Myocyte (in vitro differentiated cells): ENCODE results near the gene DDX24. TPM values are rescaled to one million over a fixed set of nuclear protein-coding genes. Genes with fewer than 3 reads are reported as not detected.

Experiments
- DNase-seq: peaks from one replicate; pipeline ENCODE4 v3.0.0-alpha.2; 2012; ENCODE audit warnings: low read depth
- polyA plus RNA-seq: library from polyadenylated mRNA; unstranded; fragments of >200 nt; gene quantifications from one replicate; pipeline ENCODE4 v1.2.1, GENCODE V29; 2012; ENCODE audit warnings: missing spikeins
- total RNA-seq: library from RNA; depleted of rRNA; stranded (reverse); fragments of >200 nt; gene quantifications from 2 replicates; pipeline ENCODE4 v1.2.3, GENCODE V29; 2014

Gene DDX24, protein sequence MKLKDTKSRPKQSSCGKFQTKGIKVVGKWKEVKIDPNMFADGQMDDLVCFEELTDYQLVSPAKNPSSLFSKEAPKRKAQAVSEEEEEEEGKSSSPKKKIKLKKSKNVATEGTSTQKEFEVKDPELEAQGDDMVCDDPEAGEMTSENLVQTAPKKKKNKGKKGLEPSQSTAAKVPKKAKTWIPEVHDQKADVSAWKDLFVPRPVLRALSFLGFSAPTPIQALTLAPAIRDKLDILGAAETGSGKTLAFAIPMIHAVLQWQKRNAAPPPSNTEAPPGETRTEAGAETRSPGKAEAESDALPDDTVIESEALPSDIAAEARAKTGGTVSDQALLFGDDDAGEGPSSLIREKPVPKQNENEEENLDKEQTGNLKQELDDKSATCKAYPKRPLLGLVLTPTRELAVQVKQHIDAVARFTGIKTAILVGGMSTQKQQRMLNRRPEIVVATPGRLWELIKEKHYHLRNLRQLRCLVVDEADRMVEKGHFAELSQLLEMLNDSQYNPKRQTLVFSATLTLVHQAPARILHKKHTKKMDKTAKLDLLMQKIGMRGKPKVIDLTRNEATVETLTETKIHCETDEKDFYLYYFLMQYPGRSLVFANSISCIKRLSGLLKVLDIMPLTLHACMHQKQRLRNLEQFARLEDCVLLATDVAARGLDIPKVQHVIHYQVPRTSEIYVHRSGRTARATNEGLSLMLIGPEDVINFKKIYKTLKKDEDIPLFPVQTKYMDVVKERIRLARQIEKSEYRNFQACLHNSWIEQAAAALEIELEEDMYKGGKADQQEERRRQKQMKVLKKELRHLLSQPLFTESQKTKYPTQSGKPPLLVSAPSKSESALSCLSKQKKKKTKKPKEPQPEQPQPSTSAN
- 156 and 161 TPM in 2 replicates for total RNA-seq
- 193 TPM for polyA plus RNA-seq

DNA sequence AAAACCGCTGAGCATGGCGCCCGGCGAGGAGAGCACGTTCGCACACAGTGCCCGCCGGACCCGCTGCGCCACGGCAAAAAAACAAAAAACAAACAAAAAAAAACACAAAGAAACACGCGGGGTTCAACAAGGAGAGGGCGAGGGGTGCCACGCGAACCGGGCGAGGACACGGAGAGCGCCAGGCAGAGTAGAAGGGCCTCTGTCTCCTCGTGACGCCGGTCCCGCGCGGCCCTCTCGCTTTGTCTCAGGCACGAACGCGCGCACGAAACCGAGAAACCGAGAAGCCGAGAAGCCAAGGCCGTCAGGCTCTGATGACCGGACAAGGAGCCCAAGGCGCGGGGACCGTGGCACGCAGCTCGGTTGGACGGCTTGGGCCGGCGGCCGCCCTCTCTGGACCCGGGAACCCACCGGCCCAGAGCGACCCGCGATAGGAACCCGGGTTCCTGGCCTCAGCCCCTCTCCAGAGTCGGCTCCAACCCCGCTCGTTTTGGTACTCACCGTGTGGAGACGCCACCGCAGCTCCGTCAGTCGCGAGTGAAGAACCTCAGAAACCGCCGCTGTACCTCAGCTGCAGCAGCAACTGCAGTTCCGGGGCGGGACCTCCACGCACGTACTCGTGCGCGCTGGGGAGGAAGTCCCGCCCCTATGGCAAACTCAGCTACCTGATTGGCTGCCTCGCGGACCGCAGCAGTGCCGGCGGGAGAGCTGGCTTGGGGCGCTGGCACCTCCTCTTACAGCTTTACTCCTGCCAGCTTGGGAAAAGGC, at the start of gene DDX24, which contains the start of gene IFI27L1:
Gene DDX24 (minus strand): TSS at position 582 of the 765 bp plus-strand sequence. CDS start 1,460 bp downstream, outside the sequence.
Gene IFI27L1 (plus strand): TSS at position 690 of the 765 bp plus-strand sequence. CDS start 15,628 bp downstream, outside the sequence.
- peak; percentile 94 for DNase-seq

DNA sequence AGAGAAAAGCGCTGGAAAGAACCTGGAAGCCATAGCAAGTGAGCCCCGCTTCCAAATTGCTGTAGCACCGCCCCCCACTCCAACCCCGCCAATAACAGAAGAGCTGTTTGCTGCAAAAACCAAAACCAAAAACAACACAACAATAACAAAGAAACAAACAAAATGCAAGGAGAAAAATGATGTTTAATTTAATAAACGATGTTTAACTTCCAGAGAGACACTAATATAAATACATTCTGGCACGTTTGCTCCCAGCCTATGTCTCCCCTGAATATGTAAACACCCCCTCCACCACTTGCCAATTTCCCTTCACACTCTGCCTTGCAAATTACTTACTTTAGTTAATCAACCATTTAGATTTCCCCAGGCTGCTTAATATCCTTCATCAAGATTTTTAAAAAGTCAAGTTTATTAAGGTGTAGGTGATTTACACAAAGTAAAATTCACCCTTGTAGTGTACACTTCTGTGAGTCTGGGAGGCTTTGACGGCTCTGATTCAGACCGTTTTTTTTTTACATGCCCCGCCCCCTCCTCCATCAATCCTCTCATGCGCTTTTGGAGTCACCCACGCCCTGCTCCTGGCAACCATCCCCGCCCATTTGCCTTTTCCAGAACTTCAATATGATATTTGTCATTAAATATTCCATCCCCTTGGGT, 48.9 kb upstream of the DDX24 start:
- DNase-seq, result peak; percentile 70

DNA sequence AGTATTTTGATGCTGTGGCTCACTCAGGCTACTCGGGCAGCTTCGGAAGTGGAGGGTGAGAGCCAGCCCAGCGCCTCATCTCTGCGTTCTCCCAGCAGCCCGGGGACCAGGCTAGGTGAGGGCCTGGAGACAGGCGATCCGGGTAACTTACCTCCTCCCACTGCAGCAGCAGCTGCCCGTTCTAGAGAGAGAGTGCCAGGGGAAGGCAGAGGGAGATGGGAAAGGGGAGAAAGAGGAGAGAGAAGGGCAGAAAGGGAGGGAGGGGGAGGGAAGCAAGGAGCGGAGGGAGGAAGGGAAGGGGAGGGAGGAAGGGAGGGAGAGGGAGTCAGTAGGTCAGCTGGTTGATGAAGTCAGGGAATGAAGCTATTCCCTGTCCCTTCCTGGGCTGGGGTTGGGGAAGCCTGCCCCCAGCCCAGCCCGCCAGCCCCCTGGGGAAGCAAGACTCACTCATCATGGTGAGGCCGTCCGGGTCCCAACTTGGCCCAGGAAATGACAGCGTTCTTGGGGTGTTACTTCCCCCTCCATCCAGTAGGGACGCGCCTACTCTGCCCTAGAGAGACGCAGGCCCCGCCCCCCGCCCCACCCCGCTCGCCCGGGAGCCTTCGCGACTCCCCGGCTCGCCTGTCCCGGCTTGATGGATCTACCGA, 48.2 kb upstream of the DDX24 start, which contains the start of gene IFI27L2:
Gene IFI27L2 (minus strand): TSS at position 494 of the 647 bp plus-strand sequence. CDS start 40 bp downstream, at position 454.
- DNase-seq, result peak; percentile 89

DNA sequence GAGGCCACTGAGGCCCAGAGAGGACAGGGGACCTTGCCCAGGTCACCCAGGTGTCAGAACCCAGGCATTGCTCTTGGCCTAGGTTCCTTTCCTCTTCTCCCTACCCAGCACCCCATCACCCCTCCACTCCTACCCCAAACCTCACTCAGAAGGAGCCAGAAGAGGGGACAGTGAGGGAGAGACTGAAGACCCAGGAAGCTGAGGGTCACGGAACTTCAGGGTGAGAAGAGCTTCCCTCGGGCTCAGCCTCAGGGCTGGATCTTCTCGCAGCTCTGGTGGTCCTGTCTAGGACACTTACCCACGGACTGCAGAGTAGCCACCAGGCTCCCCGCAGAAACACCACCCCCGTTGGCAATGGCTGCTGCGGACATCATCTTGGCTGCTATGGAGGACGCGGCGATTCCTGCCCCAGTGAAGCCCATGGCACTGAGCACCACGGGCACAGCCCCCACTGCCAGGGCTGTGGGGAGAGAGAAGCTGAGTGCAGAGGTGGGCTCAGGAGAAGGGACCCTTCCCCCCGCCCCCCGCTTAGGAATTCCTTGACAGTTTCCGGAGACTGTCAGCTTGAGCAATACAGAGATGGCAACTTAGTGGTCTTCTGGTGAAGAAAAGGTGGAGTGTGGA, 47.3 kb upstream of the DDX24 start:
- no peak for DNase-seq

DNA sequence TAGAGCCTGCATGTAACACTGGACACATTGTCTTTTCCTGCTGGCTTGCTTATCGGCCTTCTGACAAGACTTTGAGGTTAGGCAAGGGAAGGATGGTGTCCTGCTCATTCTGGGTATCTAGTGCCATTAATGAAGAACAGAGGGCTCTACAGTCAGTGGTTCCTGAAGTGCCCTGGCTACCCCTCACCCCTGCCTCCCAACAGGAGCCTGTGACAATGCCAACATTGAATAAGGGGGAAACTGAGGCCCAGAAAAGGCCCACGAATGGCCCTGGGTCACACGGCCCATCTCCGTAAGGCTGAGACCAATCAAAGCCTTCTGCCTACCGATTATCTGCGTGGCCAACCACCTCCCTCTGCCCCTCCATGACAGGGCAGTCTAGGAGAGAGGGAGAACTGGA, 46.3 kb upstream of the DDX24 start:
- DNase-seq, result no peak

DNA sequence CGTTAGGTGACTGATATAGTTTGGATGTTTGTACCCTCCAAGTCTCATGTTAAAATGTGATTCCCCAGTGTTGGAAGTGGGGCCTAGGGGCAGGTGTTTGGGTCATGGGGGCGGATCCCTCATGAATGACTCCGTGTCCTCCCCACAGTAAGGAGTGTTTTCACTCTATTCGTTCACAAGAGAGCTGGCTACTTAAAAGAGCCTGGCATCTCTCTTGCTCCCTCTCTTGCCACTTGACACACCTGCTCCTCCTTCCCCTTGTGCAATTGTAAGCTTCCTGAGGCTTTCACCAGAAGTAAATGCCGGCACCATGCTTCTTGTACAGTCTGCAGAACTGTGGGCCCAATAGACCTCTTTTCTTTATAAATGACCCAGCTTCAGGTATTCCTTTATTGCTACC, 45.8 kb upstream of the DDX24 start:
- no peak for DNase-seq

DNA sequence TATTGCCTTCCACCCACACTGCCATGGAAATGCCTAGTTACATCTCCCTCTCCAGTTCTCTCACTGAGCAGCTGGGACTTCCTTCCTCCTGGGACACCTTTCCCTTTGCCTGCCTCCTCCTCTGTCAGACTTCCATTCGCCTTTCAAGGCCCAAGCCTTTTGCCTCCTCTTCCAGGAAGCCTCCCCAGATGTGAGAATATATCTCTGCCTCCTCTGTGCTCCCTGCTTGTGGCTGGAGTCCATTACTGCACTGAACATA, 45.3 kb upstream of the DDX24 start:
- no peak for DNase-seq

DNA sequence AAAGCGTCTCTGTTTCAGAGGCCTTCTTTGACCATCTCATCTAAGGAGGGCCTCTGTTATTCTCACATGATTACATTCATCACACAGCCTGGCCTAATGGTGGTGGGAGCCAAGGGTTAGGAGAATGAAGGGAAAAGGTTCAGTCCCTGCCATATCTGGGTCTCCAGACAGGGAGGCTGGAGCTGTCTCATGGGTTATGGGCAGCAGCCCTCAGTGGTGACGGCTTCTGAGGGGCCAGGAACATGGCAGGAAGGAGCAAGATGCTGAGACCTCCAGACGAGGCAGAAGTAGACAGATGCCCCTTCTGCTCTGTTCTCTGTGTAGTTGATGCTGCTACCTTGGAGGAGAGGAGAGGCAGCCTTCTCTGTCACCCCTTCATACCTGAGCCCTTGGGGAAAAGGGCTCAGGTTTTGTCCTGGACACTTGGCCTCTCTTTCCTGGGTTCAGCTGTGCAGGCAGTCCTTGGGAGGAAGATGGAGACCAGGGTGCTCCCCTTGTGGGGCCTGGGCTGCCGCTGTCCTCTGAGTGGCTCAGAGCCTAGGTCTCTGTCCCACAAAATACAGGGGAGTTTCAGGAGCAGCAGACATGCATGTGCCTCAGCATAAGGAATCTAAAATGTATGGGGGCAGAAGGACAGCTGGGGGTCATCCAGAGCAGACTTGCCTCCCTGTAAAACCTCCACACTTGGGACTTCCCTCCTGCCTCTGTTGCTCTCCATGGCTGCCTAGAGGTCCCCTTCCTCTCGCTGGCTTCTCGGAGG, 44.8 kb upstream of the DDX24 start:
- no peak for DNase-seq

DNA sequence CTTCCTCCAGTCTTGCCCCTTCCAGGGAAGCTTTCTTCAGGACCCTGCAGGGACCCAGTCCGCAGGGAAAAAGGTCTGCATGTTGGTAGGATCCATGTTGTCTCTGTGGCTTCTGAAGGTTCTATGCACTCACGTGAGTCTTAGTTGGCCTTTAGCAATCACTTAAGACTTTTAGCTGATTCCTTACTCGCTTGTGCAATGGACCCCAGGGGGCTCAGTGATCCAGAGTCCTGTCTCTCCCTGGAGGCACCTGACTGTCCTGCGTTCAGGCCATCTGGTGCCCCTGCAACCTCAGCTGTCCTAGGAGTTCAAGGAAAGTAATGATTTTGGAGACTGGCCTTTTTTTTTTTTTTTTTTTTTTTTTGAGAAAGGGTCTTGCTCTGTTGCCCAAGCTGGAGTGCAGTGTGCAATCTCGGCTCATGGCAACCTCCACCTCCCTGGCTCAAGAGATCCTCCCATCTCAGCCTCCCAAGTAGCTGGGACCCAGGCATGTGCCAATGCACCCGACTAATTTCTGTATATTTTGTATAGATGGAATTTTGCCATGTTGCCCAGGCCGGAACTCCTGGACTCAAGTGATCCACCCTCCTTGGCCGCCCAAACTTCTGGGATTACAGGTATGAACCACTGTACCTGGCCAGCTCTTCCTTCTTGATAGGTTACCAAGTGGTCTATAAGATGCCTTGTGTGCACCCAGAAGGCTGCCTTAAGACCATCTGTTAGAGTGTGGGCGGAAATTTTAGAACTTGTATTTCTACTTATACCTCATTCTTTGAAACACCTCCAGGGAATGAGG, 43.8 kb upstream of the DDX24 start:
- DNase-seq, result no peak

DNA sequence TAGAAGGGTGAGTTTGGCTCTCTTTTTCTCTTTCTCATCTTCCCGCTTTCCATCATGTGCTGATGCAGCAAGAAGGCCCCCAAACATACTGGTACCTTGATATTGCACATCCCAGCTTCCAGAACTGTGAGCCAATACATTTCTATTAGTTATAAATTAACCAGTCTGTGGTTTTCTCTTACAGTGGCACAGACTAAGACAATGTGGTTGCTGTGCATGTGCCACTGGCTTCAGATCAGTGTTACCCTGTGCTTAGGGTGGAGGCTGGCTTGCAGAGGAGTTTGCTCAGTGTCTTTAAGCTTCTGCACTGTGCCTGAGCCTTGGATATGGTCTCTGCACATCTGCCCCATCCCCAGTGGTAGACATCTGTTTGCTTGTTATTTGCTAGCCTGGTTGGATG, 42.9 kb upstream of the DDX24 start:
- DNase-seq, result no peak

DNA sequence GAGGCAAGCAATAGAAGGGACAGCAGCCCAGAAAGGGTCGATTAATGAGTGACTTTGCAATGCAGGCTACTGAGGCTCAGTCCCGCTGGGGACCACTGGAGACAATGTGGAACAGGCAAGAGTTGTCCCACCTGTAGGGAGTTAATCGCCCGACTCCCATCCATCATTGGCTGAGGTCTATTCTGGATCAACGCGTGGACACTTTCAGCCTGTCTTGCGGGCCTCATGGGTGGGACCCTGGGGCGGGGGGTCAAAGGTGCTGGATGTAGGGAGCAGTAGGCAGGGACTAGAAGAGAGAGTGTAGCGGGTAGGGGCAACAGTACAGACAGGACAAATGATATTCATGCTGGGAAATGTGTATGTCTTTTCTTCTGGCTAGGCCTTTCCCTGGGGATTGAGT, 42.3 kb upstream of the DDX24 start:
- DNase-seq, result no peak

DNA sequence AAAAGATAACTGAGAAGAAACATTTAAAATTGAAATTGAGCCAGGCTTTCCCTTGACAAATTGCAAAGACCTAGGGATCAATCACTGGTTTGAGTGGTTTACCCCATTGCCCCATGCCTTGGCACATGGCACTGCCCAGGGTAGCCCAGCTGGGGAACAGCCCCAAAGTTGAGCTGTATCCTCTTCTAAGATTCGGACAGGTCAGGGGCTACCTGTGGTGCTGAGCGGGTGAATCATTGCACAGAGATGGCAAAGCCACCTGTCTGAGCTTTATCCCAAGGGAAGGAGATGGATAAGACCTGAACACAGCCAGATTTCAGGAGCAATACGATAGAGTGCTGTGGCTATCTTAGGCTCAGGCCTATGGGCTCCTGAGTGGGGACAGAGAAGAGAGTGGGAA, 41.4 kb upstream of the DDX24 start:
- no peak for DNase-seq

DNA sequence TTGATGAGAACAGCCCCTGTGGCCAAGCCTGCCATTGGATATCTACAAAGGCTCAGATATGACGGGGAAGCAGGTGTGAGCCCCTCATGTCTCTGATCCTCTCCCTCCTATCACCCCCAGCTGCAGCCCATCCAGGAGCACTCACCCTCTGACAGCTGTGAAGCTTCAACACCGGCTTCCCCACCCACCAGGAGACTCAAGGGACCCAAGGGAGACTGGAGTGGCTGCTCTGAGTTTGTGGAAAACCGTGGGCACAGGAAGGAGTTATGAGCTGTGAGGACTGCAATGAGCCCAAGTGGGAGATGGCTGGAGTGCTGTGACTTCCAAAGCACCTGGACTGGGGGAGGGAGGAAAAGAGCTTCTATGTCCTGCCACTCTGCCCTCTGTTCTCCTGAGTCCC, 40.5 kb upstream of the DDX24 start:
- no peak for DNase-seq

DNA sequence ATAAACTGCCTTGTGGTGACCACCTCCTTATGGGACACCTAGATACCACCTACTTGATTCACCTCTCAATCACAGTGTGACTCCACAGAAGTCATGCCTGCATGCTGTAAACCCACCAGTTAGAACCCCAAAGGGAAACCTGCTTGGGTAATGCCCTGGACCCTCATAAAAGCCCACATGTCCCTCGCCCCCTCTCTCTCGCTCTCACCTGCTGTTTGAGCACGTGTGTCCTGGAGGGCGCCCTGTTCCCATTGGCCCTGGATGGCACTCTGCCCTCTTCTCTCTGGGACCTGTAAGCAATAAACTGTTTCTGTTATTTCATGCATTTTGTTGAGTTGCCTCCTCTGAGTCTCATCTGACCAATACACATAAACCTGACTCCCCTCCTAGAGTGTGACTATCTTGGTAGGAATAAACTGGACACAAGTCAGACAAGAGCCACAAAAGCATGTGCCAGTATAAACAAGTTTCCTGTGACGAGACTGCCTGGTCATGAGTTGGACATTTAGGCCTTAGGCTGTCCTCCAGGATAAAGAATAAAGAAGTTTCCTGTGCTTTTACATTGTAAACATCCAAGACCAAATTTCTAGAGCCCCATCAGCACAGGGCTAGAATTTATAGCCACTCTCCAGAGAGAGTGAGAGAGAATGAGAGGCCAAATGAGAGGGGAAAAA, 39.8 kb upstream of the DDX24 start:
- DNase-seq, result no peak

DNA sequence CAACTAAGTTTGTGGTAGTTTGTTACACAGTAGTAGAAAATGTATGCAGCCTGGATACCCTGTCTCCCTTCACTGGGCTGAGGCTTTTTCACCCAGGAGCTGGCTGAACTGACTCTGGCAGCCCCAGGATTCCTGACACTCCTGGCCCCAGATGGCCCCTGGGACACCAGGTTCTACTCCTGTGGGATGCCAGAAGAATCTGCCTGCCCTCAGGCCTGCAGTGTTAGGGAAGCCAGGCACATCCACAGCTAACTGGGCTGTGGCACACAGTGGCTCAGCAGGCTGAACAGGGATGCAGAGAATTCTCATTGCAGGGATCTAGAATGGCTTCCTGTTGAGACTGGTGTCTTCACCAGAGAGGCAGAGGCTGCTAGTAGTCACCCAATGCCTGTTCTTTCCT, 38.1 kb upstream of the DDX24 start:
- no peak for DNase-seq

DNA sequence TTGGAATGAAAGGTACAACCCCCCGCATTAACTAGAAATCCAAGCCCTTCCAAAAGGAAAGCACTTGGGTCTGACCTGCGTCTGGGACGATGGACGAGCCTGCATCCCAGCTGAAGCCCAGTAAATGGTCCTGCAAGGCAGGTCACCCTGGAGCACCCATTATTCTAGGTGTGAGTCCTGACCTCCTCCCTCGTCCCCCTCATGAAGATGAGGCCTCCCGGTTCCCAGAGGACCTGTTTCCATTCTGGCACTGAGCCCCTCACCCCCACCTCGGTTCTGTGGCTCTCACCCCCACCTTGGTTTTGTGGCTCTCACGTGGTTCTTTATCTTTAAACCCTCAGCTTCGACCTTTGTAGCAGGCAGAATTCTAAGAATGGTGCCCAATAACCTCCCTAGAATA, 36.9 kb upstream of the DDX24 start:
- no peak for DNase-seq

DNA sequence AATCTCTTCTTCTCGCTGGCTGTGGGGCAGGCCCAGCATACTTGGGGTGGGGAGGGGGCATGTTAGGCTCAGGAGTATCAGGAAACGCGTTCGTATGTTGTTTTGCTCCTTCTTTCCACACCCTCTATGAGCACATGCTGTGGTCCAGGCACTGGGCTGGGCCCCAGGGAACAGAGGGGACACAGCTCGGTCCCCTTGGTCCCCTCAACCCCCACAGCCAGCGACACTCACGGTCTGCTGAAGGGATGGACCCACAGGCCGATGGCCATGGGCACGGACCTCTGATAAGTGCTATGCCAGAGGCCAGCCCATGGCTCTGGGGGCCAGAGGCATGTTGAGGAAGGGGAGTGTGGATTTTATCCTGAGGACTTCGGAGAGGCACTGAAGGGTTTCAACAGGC, 35.7 kb upstream of the DDX24 start:
- no peak for DNase-seq

DNA sequence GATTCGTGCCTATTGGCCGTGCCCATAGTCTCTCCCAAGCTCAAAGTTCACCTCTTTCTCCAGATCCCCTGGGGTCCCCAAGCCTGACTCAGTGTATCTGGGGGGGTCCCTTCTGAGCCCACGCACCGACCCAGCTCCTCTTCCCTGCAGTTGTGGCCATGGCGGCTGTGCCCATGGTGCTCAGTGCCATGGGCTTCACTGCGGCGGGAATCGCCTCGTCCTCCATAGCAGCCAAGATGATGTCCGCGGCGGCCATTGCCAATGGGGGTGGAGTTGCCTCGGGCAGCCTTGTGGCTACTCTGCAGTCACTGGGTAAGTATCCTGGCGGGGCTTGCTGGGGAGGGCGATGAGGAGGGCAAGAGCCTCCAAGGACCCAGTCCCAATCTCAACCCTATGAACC, 34.6 kb upstream of the DDX24 start:
- DNase-seq, result no peak
